Parathyroid adenoma (tissue), 2 donors: ENCODE data around the gene GRM1.

Experiments used
- H2AFZ ChIP-seq: fragments of 300-600 bp; sonication (generic); one replicate; pipeline ENCODE4 v1.7.0; 2017; ENCODE audit warnings: antibody characterized with exemption, mild to moderate bottlenecking
- H3K27ac ChIP-seq: fragments of 300-600 bp; sonication (generic); one replicate; pipeline ENCODE4 v1.7.0; 2017
- H3K27me3 ChIP-seq: fragments of 300-600 bp; sonication (generic); one replicate; pipeline ENCODE4 v1.7.0; 2017; ENCODE audit warnings: low read length; ENCODE audit not compliant: control insufficient read depth, insufficient read depth
- H3K36me3 ChIP-seq: fragments of 300-600 bp; sonication (generic); one replicate; pipeline ENCODE4 v1.7.0; 2017; ENCODE audit warnings: low read length; ENCODE audit not compliant: control insufficient read depth, insufficient read depth
- H3K4me1 ChIP-seq: fragments of 300-600 bp; sonication (generic); one replicate; pipeline ENCODE4 v1.7.0; 2017; ENCODE audit warnings: control low read depth
- H3K4me2 ChIP-seq: fragments of 300-600 bp; sonication (generic); one replicate; pipeline ENCODE4 v1.7.0; 2017; ENCODE audit warnings: low read length
- H3K4me3 ChIP-seq: fragments of 300-600 bp; sonication (generic); one replicate; pipeline ENCODE4 v1.7.0; 2017; ENCODE audit warnings: low read depth, low read length
- H3K79me2 ChIP-seq: fragments of 300-600 bp; sonication (generic); one replicate; pipeline ENCODE4 v1.7.0; 2017; ENCODE audit warnings: control low read depth
- H3K9ac ChIP-seq: fragments of 300-600 bp; sonication (generic); one replicate; pipeline ENCODE4 v1.7.0; 2017; ENCODE audit warnings: mild to moderate bottlenecking
- H3K9me3 ChIP-seq: fragments of 300-600 bp; sonication (generic); one replicate; pipeline ENCODE4 v1.7.0; 2017; ENCODE audit warnings: low read length; ENCODE audit not compliant: control insufficient read depth
- CTCF ChIP-seq: fragments of 300-600 bp; sonication (generic); IDR thresholded peaks from one replicate; pipeline ENCODE4 v1.7.0; 2017; ENCODE audit warnings: antibody characterized with exemption, mild to moderate bottlenecking
- donor health status: primary hyperparathyroidism.

Gene GRM1

DNA sequence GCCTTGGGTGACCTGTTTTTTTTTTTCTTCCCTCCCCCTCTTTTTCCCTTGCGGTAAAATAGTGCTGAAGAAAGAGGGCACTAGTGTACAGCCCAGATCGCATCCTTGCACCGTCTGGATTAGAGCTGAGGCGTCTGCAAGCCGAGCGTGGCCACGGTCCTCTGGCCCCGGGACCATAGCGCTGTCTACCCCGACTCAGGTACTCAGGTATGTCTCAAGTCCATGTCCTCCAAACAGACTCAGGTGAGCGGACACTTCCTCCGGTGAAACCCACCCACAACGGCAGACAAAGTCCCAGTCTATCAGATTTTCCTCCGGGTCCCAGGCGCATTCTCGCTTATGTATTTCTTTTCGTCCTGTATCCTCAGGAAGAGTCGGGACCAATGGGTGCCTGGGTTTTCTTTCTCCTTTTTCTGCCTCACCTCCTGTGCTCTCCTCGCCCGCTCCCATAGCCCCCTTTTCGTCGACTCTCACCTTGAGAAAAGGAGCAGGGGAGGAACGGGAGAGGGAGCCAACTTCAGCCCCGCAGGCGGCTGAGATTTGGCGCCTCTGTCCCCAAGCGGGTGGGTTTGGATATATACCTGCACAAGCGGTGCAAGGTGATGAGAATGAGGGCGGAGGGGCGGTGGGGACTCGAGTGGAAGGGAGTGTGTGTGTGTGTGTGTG is 1.1 kb upstream of the GRM1 start:
- Histone ChIP-seq H3K9me3 (no peaks in the 10 kb centered on the region), H3K27ac (no peak overlapping the region), H2AFZ (peak overlapping the region; percentile 86), H3K79me2 (no peaks in the 10 kb centered on the region), H3K27me3 (peaks cover 13% of the 10 kb centered on the region), H3K36me3 (no peaks in the 10 kb centered on the region), H3K4me3 (no peak overlapping the region), H3K4me1 (no peaks in the 10 kb centered on the region), H3K9ac (no peak overlapping the region), H3K4me2 (no peak overlapping the region)
- TF ChIP-seq CTCF: peak; percentile 59

DNA sequence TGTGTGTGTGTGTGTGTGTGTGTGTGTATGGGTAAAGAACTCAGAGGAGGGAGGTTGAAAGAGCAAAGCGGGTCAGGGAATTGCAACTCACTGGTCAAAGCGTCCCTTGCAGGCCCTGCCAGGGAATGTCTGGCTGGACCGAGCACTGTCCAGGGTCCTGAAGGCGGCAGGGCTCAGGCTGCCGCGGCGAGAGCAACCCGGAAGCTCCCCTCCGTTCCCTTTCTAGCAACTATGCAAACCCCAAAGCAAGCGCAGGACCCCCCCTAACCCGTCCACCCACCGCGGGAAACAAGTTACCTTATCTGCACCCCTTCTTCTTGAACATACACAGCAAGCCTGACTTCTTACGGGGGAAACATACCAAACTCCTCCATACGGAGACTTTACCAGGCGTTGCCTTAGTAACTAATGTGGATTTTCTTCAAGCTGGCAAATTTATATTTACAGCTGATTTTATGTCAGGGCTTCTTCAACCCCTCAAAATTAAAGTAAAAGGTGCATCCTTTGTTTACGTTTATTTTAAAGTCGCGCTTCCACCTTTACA is 538 bp upstream of the GRM1 start:
- H3K9ac ChIP-seq: no peak overlapping the region

GRCh38 chr6:146029573-146030184 is 817 bp downstream of the GRM1 start:
- Histone ChIP-seq H3K4me2 (no peak overlapping the region), H3K4me3 (no peak overlapping the region), H3K27ac (no peak overlapping the region), H3K4me1 (no peaks in the 10 kb centered on the region), H2AFZ (peak overlapping the region; percentile 86), H3K9me3 (no peaks in the 10 kb centered on the region), H3K79me2 (no peaks in the 10 kb centered on the region), H3K27me3 (peaks cover 13% of the 10 kb centered on the region), H3K9ac (no peak overlapping the region), H3K36me3 (no peaks in the 10 kb centered on the region)
- no peak for TF ChIP-seq CTCF

More for the DNA sequence above, 538 bp upstream of the GRM1 start:
- no peaks in the 10 kb centered on the region for H3K79me2 ChIP-seq
- peak overlapping the region; percentile 40 for H3K4me2 ChIP-seq
- H3K9me3 ChIP-seq: no peaks in the 10 kb centered on the region
- H3K27ac ChIP-seq: no peak overlapping the region
- peak overlapping the region; percentile 86 for H2AFZ ChIP-seq
- TF ChIP-seq CTCF: no peak
- H3K4me1 ChIP-seq: no peaks in the 10 kb centered on the region
- H3K36me3 ChIP-seq: no peaks in the 10 kb centered on the region
- H3K27me3 ChIP-seq: peaks cover 13% of the 10 kb centered on the region
- H3K4me3 ChIP-seq: no peak overlapping the region

DNA sequence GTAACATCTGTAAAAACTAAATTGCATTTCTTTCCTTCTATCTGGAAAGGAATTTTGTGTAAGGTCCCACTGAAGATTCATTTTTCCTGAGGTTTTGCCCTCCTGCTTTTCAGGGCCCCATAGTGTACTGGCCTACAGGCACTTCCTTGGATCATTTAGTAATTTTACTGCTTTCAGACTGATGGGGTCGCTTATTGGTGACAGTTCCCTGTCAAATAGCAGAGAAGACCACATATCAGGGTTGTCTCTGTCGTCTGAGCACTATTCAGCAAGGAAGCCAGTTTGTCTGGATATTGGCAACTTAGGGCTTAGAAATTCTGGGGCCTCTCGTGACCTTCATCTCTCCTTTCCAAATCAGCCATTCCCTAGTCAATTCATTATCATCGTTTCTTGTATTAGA is 3.5 kb downstream of the GRM1 start:
- Histone ChIP-seq H3K4me3 (no peak overlapping the region), H3K27me3 (peaks cover 7% of the 10 kb centered on the region), H3K9me3 (no peaks in the 10 kb centered on the region), H3K27ac (no peak overlapping the region), H3K4me1 (no peaks in the 10 kb centered on the region), H3K36me3 (no peaks in the 10 kb centered on the region), H3K79me2 (no peaks in the 10 kb centered on the region), H3K9ac (no peak overlapping the region), H3K4me2 (no peak overlapping the region), H2AFZ (no peak overlapping the region)
- no peak for TF ChIP-seq CTCF
